GM19438 (cell line): ENCODE measurements around the gene CLDN18.
A peak's percentile ranks its signal among the peaks of the same experiment; 100 is the strongest.

Experiments used
- ATAC-seq: cut with Tn5 transposase; IDR thresholded peaks from one replicate; pipeline ENCODE4 v1.9.1; 2021; ENCODE audit warnings: low read depth; ENCODE audit not compliant: unreplicated experiment

The CLDN18 gene

DNA sequence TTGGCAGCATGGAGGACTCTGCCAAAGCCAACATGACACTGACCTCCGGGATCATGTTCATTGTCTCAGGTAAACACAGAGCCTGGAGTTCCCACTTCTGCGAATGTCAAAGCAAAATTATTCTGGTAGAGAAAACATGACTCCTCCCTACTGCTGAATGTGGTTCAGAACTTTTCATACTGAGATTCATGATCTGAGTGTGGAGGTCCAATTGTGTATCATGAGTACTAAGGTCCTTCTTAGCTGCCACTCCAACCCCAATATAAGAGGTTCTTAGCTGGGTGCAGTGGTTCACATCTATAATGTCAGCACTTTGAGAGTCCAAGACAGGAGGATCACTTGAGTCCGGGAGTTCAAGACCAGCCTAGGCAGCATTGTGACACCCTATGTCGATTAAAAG lies 13.8 kb downstream of the CLDN18 start:
- no peak for ATAC-seq

DNA sequence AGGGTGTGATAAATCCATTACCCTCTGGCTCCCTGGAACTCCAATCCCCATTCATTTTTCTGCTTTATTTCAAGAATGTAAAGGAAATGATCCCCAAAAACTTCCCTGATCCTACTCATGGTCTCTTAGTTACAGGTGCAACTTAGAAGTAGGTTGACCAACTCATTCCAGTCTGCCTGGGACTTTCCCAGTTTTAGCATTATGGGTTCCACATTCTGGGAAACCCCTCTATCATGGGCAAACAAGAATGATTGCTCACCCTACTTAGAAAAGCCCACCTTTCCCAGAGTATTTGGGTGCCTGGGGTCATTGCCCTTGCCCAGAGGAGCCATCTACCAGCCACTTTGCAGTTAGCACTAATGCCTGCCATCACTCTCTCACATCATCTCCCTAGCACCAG lies 15.6 kb downstream of the CLDN18 start:
- no peak for ATAC-seq

DNA sequence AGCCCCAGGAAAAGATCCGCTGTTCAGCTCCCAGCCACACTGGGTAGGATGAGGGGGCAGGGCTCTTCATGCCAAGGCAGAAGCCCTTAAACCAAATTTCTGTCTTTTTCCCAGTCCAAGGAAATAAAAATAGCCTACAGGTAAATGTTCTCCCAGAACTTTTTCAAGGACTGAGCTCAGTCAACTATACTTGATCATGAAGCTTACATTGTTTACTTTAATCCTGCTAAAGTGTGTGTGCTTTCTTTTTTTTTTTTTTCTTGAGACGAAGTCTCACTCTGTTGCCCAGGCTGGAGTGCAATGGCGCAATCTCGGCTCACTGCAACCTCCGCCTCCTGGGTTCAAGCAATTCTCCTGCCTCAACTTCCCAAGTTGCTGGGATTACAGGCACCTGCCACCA lies 17.9 kb downstream of the CLDN18 start:
- ATAC-seq, result no peak

DNA sequence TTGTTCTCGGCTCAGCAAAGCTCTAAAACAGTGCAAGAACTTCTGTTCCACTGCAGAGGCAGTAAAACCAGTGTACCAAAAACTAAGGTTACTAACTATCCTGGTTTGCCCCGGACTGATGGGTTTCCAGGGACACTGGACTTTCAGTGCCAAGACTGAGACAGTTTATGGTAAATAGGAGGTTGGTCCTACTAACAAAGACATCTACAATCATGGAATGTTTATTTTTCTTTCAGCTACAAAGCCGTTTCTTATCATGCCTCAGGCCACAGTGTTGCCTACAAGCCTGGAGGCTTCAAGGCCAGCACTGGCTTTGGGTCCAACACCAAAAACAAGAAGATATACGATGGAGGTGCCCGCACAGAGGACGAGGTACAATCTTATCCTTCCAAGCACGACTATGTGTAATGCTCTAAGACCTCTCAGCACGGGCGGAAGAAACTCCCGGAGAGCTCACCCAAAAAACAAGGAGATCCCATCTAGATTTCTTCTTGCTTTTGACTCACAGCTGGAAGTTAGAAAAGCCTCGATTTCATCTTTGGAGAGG lies 20.8 kb downstream of the CLDN18 start:
- no peak for ATAC-seq

DNA sequence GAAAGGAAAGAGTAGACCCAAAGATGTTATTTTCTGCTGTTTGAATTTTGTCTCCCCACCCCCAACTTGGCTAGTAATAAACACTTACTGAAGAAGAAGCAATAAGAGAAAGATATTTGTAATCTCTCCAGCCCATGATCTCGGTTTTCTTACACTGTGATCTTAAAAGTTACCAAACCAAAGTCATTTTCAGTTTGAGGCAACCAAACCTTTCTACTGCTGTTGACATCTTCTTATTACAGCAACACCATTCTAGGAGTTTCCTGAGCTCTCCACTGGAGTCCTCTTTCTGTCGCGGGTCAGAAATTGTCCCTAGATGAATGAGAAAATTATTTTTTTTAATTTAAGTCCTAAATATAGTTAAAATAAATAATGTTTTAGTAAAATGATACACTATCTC lies 21.6 kb downstream of the CLDN18 start:
- ATAC-seq, result no peak

DNA sequence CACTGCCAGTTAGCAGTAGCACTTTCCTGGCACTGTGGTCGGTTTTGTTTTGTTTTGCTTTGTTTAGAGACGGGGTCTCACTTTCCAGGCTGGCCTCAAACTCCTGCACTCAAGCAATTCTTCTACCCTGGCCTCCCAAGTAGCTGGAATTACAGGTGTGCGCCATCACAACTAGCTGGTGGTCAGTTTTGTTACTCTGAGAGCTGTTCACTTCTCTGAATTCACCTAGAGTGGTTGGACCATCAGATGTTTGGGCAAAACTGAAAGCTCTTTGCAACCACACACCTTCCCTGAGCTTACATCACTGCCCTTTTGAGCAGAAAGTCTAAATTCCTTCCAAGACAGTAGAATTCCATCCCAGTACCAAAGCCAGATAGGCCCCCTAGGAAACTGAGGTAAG lies 22.6 kb downstream of the CLDN18 start:
- ATAC-seq, result no peak

DNA sequence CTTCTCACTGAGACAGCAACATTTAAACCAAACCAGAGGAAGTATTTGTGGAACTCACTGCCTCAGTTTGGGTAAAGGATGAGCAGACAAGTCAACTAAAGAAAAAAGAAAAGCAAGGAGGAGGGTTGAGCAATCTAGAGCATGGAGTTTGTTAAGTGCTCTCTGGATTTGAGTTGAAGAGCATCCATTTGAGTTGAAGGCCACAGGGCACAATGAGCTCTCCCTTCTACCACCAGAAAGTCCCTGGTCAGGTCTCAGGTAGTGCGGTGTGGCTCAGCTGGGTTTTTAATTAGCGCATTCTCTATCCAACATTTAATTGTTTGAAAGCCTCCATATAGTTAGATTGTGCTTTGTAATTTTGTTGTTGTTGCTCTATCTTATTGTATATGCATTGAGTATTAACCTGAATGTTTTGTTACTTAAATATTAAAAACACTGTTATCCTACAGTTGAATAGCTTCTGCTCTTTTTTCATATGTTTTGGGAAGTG lies 23.3 kb downstream of the CLDN18 start:
- no peak for ATAC-seq

DNA sequence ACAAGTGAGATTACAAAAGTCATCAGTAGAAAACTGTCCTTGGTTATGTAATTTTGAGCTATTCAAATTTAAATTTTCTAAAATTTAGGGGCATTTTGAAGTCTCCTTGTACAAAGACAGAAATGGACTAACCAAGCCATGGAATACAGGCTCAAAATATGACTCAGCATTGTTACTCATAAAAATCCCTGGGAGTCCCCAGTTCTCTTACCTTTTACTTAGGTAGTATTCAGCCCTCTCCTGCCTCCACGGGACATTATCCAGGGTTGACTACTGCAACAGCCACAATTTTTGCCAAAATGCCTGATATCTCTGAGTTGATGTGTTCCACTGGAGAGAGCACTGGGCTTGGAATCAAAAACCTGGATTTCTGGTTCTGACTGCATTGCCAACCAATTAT lies 25.0 kb downstream of the CLDN18 start:
- no peak for ATAC-seq

DNA sequence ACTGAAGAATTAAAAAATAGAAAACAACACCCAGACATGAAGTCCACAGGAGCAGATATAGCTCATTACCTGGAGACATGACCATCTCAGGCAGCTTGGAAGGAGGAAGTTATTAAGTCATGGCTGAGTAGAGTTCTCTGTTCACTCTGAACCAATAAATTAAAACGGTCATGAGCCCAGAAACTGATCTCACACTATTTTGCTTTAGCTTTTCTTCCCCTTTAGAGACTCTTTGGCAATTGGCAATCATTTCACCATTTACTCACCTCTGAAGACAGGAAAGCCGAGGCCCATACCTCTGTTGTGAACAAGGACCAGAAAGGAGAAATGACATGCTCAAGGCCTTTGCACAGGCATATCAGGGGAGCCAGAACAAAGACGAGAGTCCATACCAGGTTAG lies 26.6 kb downstream of the CLDN18 start:
- no peak for ATAC-seq

DNA sequence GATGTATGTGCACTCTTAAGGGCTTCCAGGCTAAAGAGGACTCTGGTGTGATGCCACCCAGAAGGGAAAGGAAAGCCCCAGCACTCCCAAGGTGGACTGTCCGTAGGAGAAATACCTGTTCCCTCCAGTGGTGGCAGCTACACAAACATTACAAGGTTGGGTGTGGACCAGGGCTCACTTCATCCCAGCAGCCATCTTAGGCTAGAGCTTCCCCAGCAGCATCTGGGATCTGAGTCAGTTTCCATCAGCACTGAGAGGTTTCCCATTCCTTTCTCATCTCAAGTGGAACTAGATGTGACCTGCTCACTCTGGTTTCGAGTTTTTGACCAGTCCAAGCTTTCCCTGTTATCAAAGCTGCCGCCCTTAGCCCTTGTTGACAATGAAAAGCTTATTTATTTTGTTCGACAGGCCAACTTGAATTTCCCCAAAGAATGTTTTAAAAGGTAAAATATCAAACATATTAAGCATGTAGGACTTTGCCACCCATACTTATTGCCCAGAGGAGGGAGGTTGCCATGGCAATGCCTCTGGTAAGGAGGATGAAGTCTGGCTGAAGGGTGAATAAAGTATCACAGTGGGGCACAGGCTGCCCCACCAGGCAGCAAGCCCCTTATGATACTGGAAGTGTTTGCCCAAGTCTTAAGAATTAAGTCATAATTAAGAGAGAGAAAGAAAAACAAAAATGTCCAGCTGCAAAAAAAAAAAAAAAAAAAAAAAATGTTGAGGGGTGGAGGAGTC lies 28.9 kb downstream of the CLDN18 start:
- no peak for ATAC-seq

DNA sequence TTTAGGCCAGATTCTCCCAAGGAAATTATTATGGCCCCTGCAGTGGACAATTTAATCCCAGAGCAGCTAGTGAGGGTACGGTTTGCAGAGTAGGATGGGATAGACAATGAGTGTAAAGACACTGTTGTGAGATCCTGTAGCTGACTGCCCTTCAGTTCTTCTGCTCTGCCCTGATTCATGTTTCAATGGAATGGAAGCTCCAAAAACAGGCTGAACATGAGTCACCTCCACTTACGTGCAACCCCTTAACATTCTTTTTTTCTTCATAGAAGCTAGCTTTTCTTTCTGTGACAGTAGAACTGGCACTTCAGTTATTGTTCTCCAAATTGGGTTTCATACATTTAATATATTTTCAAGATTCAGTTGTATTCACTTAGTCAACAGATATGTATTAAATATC lies 32.1 kb downstream of the CLDN18 start:
- no peak for ATAC-seq

DNA sequence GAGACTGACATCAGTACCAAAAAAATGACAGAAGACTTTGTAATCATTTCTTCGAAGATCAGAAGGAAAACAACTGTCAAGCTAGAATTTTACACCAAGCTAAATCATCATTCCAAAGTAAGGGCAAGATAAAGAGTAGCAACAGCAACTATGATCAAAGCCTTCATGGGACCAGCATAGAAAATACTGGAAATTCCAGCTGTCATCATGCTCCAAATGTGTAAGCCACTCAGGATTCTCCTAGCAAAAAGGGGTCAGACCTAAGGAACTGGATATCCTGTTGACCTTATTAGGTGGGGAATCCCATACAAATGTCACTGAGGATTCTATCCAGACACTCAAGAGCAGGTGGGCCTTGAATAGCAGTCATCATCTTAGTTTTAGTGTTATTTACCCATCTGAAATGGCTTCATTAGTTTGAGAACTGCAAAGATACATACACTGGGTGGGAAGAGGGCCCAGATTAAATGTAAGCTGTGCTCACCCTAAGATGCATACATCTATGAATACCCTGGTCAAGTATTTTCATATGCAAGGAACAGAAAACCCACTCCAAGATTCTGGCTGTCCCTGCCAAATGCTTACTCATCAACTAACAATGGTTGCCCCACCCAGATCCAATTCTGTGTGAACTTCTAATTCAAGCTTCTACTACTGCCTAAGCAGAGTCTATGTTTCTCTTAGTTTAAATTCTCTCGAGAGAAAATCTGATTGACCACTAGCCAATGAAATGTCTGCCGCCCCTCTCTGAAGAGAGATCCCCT lies 33.5 kb downstream of the CLDN18 start:
- ATAC-seq, result no peak

DNA sequence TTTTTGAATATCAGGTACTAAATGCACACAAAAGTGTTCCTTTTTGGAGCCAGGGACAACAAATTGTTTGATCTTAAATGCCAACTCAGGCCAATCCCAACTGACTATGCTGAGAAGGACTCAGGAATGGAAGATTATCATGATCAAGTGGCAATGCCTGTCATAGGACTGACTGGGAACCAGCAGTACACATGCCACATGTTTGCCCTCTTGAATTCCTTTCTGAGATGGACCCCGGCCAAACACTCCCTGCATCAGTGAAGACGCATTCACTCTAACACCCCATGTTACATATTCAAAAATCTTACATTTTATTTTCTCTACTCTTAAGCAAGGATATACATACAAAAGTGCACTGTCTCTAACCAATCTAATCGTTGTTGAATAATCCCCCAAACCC lies 36.1 kb downstream of the CLDN18 start:
- no peak for ATAC-seq

DNA sequence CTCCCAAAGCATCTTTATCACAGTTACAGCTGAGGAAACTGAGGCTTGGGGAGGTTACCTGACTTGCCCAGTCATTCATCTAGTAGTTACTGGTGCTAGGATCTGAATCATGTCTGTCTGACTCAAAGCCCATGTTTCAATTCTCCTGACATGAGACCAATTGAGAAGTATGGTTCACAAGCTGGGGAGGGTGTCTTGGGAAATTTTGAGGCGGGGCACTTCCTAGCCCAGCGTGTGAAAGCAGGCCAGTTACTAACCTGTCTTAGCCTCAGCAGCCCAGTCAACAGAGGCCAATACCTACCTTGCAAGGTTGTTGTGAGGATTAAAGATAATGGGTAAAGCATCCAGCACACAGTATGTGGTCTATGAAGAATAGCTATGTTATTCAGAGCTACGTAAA lies 37.0 kb downstream of the CLDN18 start:
- ATAC-seq, result no peak

DNA sequence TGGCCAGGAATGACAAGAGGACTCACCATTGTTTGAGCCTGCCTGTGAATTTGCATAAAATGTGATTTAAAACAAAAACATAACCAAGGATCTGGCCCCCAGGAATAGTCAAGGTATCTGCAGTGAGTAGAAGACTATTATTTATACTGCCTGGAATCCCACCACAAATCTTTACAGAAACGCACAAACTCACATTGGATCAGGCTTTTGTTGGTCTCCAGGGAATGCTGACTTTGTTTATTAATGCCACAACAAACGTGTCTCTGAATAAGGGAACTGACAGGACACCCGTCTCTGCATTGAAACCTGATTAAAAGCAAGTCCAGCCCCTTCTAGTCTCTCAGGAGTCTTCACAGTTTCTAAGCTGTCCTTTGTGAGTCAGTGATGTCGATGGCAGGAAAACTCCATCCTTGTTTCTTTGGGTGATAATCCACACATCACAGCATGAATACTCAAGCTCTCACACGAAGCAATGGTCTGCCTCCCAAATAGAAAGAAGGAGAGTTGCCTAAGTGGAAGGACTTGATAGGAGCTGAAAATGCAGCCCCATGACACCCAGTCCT lies 37.7 kb downstream of the CLDN18 start:
- no peak for ATAC-seq

DNA sequence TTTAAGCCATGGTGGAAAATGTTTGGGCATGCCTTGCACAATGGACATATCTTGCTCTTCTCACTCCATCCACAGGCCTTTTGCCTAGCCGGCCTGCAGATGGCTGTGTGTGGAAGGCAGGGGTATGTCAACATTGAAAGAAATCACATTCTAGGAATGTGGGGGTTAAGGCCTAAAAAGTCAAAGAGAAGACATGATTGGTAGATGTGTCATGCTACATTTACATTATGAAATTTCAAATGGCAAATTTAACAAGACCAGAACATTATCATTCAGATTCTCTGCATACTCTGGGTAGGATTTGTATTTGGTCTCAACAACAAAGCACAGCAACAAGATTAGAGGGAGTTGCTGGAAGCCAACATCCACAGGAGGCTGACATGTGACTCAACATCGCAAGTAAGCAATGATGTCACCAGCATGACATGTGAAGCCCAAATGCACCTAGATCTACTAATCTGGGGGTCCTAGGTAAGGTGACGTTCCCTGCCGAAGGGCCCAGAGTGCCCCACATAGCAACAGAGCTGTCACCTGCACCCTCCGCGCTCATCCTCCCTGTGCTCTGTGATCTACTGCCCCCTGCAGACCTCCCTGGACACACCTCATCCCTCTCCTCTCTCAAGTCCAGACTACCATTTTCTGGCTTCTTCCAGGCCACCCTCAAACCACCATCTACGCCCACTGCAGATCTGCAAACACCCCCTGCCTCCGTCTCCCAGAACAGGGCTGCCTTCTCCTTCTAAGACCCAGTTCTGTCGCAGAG lies 39.4 kb downstream of the CLDN18 start:
- ATAC-seq, result no peak

DNA sequence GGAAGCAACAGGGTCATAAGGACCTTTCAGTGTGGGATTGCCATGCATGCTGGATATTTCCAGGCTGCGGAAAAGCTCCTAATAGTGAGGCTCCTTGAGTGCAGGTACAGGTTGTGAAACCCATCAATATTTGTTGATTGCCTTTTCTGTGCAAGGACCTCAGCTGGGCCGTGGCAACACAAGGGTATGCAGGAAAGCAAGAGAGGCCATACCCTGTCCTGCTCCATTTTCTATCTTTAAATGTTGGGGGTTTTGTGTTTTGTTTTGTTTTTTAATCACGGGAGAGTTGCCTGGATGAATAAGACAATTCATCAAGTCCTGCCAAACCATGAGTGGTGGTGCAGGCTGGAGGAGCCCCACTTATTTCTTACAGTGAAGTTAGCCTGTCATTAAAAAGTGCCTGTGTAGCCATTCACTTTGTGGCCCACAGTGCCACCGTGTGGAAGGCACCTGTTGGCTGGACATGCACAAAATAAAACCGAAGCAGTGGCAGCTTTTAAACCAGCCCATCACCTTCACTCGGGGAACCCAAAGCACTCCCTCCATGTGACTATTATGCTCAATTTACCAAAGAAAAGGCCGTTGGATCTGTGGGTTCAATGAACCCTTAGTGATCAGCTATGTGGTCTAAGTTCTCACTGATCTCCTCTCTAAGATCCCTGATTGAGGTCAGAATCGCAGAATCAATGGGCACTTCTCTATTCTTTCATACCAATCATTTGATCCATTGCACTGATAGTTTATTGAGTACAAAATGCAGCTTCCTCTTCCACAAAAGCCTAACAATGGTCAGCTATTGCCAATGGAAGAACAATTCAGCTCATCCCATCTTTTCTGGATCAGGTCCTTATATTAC lies 42.2 kb downstream of the CLDN18 start:
- peak; percentile 79 for ATAC-seq

DNA sequence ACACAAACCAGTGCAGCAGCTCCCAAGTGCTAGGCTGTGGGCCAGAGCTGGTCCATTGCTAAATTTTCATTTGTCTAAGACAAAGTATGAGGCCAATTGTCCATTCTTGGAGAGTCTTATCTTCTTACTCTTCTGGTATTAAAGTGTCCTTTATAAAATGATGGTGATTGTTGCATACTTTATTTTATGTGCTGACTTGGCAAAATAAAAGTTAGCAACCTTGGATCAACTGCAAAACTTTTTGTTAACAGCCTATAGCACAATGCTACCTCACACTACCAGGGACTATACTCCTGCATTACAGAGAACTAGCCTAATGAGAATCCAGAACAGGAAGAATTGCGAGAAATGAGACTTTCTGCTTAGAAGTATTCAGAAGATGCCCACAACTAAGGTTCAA lies 44.1 kb downstream of the CLDN18 start:
- ATAC-seq, result no peak

DNA sequence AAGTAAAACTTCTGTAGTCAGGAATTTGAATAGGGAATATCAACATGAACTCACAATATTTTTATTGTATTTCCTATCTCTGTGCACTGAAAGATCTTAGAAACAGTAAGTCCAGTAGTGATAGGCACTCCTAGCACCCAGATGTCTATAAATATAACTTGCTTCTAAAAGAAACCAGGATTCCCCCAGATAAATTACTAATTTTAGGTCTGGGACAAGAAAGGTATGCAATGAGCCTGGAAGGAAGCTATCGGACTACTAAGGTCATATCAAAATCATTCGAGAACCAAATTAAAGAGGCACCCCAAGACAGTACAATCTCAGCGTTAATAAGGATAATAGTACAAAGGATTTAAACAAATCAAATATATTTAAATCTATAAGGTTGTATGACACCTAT lies 47.4 kb downstream of the CLDN18 start:
- no peak for ATAC-seq

DNA sequence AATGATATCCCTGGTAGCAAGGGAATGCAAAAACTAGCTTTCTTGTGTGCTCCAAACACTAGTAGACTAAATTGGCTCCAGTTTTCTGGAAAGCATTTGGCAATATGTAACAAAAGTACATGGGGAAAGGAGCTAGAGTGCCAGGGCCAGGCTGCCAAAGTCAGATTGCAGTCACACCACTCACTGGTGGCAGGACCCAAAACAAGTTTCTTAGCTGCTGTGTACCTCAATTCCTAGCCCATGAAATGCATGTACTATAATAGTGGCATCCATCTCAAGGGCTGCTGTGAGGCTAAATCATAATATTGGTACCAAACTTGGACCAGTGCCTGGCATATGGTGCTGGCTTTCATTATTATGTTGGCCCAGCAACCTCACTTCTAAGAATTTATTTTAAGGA lies 49.3 kb downstream of the CLDN18 start:
- no peak for ATAC-seq
